Measurements from ENCODE around the gene CRHR1.

- TF ChIP-seq CTCF (IDR thresholded peaks at IDR 0.05) (no peak), POLR2A (IDR thresholded peaks at IDR 0.05) (no peak)
Observed at GRCh38 chr17:45877467-45877866, 93.3 kb downstream of the CRHR1 start.
